Ovary (tissue), 10 donors: ENCODE measurements around the gene ACAN. TPM values are rescaled to one million over a fixed set of nuclear protein-coding genes. Genes with fewer than 3 reads are reported as not detected.

Source experiments
- DNase-seq, 5 donors: peaks; one replicate each; pipeline ENCODE4 v3.0.0-alpha.2; 2019 to 2020
- H3K27ac ChIP-seq, 2 donors: fragments of 200-600 bp; one replicate each; pipeline versions ENCODE4 v1.5.1 to v1.8.0; 2019 to 2022
- H3K27me3 ChIP-seq: fragments of 200-600 bp; one replicate; pipeline ENCODE4 v1.8.0; 2022
- H3K36me3 ChIP-seq: fragments of 200-600 bp; sonication (generic); one replicate; pipeline ENCODE4 v1.5.1; 2019
- H3K4me1 ChIP-seq: one replicate; pipeline ENCODE4 v1.8.1; 2013; ENCODE audit warnings: mild to moderate bottlenecking, moderate library complexity; ENCODE audit not compliant: insufficient read depth
- H3K4me3 ChIP-seq: fragments of 200-600 bp; sonication (generic); one replicate; pipeline ENCODE4 v1.5.1; 2017
- H3K9me3 ChIP-seq, 2 donors: fragments of 200-600 bp in 1 of 2; sonication (generic) in 1 of 2; one replicate each; pipeline versions ENCODE4 v1.5.1 to v1.8.1; 2013 to 2019; ENCODE audit warnings: mild to moderate bottlenecking in 1 of 2, moderate library complexity in 1 of 2
- CTCF ChIP-seq, 3 donors: fragments of 450-650 bp in 2 of 3; fragments of 200-600 bp in 1 of 3; IDR thresholded peaks; one replicate each; pipeline versions ENCODE4 v1.5.1 to v1.8.0; 2016 to 2022; ENCODE audit warnings: antibody characterized with exemption in 3 of 3, mild to moderate bottlenecking in 1 of 3
- EP300 ChIP-seq: sonication (generic); formaldehyde crosslinking; IDR thresholded peaks from one replicate; pipeline ENCODE4 v1.6.1; 2017; ENCODE audit warnings: antibody characterized with exemption
- POLR2A ChIP-seq: fragments of 450-650 bp; IDR thresholded peaks from one replicate; pipeline ENCODE4 v1.6.1; 2017; ENCODE audit warnings: antibody characterized with exemption, mild to moderate bottlenecking, moderate library complexity
- WGBS, 3 donors: extraction: QIAGEN DNeasy Blood & Tissue Kit in 1 of 3; methylation state at CpG; one replicate each; pipeline versions ENCODE4 v1.1.5 to v1.1.7; 2013 to 2017; 5-methylcytosine and 5-hydroxymethylcytosine counted together
- intact Hi-C, 4 donors: fragments of 100-400 bp; cut with DNase I; formaldehyde crosslinking; loops; one replicate each; pipeline versions ENCODE4 v1.11.0 to v1.15.1; 2022 to 2023
- long read RNA-seq, 3 donors: library from polyadenylated mRNA in 2 of 3; unstranded in 2 of 3; transcript quantifications; one replicate each; pipeline ENCODE4 v2.0.0 and lab custom pipeline, GENCODE V29; 2021 to 2026
- polyA plus RNA-seq, 2 donors: library from polyadenylated mRNA; stranded (reverse); fragments of 200-250 nt in 1 of 2; fragments of 350-450 nt in 1 of 2; fragmentation: Illumina TruSeq in 1 of 2; extraction: RNeasy Lipid Tissue Mini Kit (QIAGEN cat#74804) in 1 of 2; gene quantifications; one replicate each; pipeline ENCODE4 v1.2.3, GENCODE V29; 2013 to 2014
- total RNA-seq, 7 donors: library from RNA; depleted of rRNA in 2 of 7; stranded (reverse); fragments of >200 nt in 2 of 7; fragmentation: NEBNext Ultra II Directional in 3 of 7; extraction: Animal tissue kit (Norgen Biotek cat#: 25700) in 3 of 7; gene quantifications; one replicate each; pipeline versions ENCODE4 v1.1.0 to v1.2.4, GENCODE V29; 2016 to 2023
- donor health status: DM: no; HTN: no; CAD: no; lungs with moderate emphysema.
- donor health status: DM: no; HTN: no; CAD: no.
- donor health status: Bipolar disorder and iron deficiency.
- donor health status: DM: yes; HTN: yes; CAD: no.
- donor health status: DM: no; HTN: no; CAD: no.
- donor health status: DM: yes; HTN: yes; CAD: no.

ACAN gene
- under 1 TPM in 6 of 7 donors, not detected in 1; 0.11 to 1.00 (median 0.50) TPM for total RNA-seq
- polyA plus RNA-seq: 1 to 10 TPM; 1.5 to 5.1 TPM
- long read RNA-seq, donor 1, partial matches to known transcripts: 0 of 1 reads
- long read RNA-seq, donor 1, other reads (novel, unspliced or antisense): 1 of 1 reads
- long read RNA-seq, donor 2: 0 reads
- long read RNA-seq, donor 3, partial matches to known transcripts: 3 of 3 reads
- long read RNA-seq, donor 3, other reads (novel, unspliced or antisense): 0 of 3 reads

GRCh38 chr15:88803241-88803919, at the start of gene ACAN:
TSS of gene ACAN (plus strand) at chr15:88803436. CDS start at chr15:88836207, 32,771 bp downstream.
- Histone ChIP-seq H3K27ac (no peak within 1 kb of the TSS), H3K36me3 (no peaks in the 10 kb centered on the region), H3K4me1 (no peaks in the 10 kb centered on the region), H3K9me3 (no peaks in the 10 kb centered on the region), H3K27me3 (no peaks in the 10 kb centered on the region), H3K4me3 (no peak within 1 kb of the TSS)
- whole genome bisulfite sequencing, 3 donors: 0 to 1% (median 0%) methylated on average over 36 to 60 of the region's 61 CpGs
- no peak for DNase-seq
- TF ChIP-seq CTCF (IDR thresholded peaks at IDR 0.05) (no peak), POLR2A (no peak)
- intact Hi-C loops: no loop called here

GRCh38 chr15:88756521-88756920, 46.7 kb upstream of the ACAN start:
- no peaks in the 10 kb centered on the region for H3K36me3 ChIP-seq
- no peak overlapping the region for H3K4me3 ChIP-seq
- no peaks in the 10 kb centered on the region for H3K9me3 ChIP-seq
- DNase-seq: no peak
- no peaks in the 10 kb centered on the region for H3K4me1 ChIP-seq
- intact Hi-C loops: no loop called here
- no peak overlapping the region for H3K27ac ChIP-seq
- TF ChIP-seq POLR2A: no peak
- no peak for TF ChIP-seq EP300
- no peak for TF ChIP-seq CTCF (IDR thresholded peaks at IDR 0.05)
- WGBS, 3 donors: 62 to 66% (median 65%) methylated on average over 4 of the region's 4 CpGs
- H3K27me3 ChIP-seq: no peaks in the 10 kb centered on the region

GRCh38 chr15:88756921-88757320, 46.3 kb upstream of the ACAN start:
- TF ChIP-seq EP300 (no peak), CTCF (IDR thresholded peaks at IDR 0.05) (no peak), POLR2A (no peak)
- H3K4me3 ChIP-seq: no peak overlapping the region
- no peaks in the 10 kb centered on the region for H3K36me3 ChIP-seq
- no peaks in the 10 kb centered on the region for H3K4me1 ChIP-seq
- H3K27ac ChIP-seq: no peak overlapping the region
- intact Hi-C loops: no loop called here
- no peaks in the 10 kb centered on the region for H3K9me3 ChIP-seq
- no peak for DNase-seq
- 78 to 88% (median 86%) methylated on average over 3 of the region's 3 CpGs for whole genome bisulfite sequencing, 3 donors
- no peaks in the 10 kb centered on the region for H3K27me3 ChIP-seq

- Histone ChIP-seq H3K4me1 (no peaks in the 10 kb centered on the region), H3K27me3 (no peaks in the 10 kb centered on the region), H3K27ac (no peak overlapping the region), H3K9me3 (no peaks in the 10 kb centered on the region), H3K36me3 (no peaks in the 10 kb centered on the region), H3K4me3 (no peak overlapping the region)
- TF ChIP-seq POLR2A (no peak), EP300 (no peak), CTCF (IDR thresholded peaks at IDR 0.05) (no peak)
- WGBS, 3 donors: 80 to 84% (median 82%) methylated on average over 1 of the region's 1 CpG
- intact Hi-C loops: no loop called here
- no peak for DNase-seq
Observed at GRCh38 chr15:88759872-88760271, 43.4 kb upstream of the ACAN start.
